Stimulated activated CD8-positive, alpha-beta memory T cell treated with anti-CD3 and anti-CD28 coated beads, Interleukin-4, amount 100 ng/mL, for 4 hours (primary cell): ENCODE measurements around the gene PALM.
"Not testable (repeated sequence)": the region's sequence is repeated elsewhere in the genome, so short reads cannot be mapped to it uniquely, and the experiment has no call there.

Experiments
- DNase-seq, 2 donors: peaks; one replicate each; pipeline ENCODE4 v3.0.0-alpha.2; 2020; ENCODE audit warnings: low read depth in 2 of 2, low spot score in 1 of 2

PALM gene

GRCh38 chr19:708154-709143 is at the start of gene PALM:
Gene PALM, plus strand, starts transcription at chr19:708935. Its CDS starts 212 bp downstream, at chr19:709147.
- DNase-seq = no peak

- DNase-seq = no peak
Observed at GRCh38 chr19:660793-661426, 47.8 kb upstream of the PALM start.

- DNase-seq = peak in 1 of 2 donors; percentile 38
Observed at GRCh38 chr19:661427-662196, 47.1 kb upstream of the PALM start.

- DNase-seq = peak; percentile 48 to 57
Observed at GRCh38 chr19:662207-662961, 46.4 kb upstream of the PALM start.

GRCh38 chr19:662962-663681 is 45.6 kb upstream of the PALM start, which contains the start of gene RNF126:
Gene RNF126, minus strand, starts transcription at chr19:663214. Its CDS starts 93 bp downstream, at chr19:663121.
- DNase-seq = peak; percentile 90 to 93

- no peak for DNase-seq
Observed at GRCh38 chr19:663682-664117, 45.0 kb upstream of the PALM start.

GRCh38 chr19:664913-665443 is 43.8 kb upstream of the PALM start:
- peak; percentile 55 to 59 for DNase-seq

GRCh38 chr19:666985-667573 is 41.7 kb upstream of the PALM start:
- not testable (repeated sequence) for DNase-seq

- DNase-seq = not testable (repeated sequence)
Observed at GRCh38 chr19:668675-669434, 39.9 kb upstream of the PALM start.

GRCh38 chr19:670609-671075 is 38.1 kb upstream of the PALM start:
- DNase-seq = no peak

GRCh38 chr19:674282-675151 is 34.2 kb upstream of the PALM start:
- no peak for DNase-seq

- DNase-seq = no peak
Observed at GRCh38 chr19:676007-676338, 32.8 kb upstream of the PALM start.

- DNase-seq = no peak
Observed at GRCh38 chr19:676339-677105, 32.2 kb upstream of the PALM start, which contains the start of gene FSTL3. Gene FSTL3, plus strand, starts transcription at chr19:676392. Its CDS starts 32 bp downstream, at chr19:676424.

- no peak for DNase-seq
Observed at GRCh38 chr19:677201-677600, 31.5 kb upstream of the PALM start.

- DNase-seq = no peak
Observed at GRCh38 chr19:677601-678436, 30.9 kb upstream of the PALM start.
